B cell (primary cell): ENCODE measurements around the gene ADORA2B. TPM values are rescaled to one million over a fixed set of nuclear protein-coding genes. Genes with fewer than 3 reads are reported as not detected.

Experiments used
- ATAC-seq: fragments of 200-7000 bp; cut with Tn5 transposase; one replicate; pipeline ENCODE4 v1.10.0; 2021; ENCODE audit warnings: low read depth, mild to moderate bottlenecking, moderate number of reproducible peaks, moderate library complexity
- CTCF ChIA-PET: fragments of 350-600 bp; sonication (Branson Sonifier 250); formaldehyde crosslinking; loops from one replicate; lab custom pipeline; 2021; ENCODE audit warnings: antibody characterized with exemption, inconsistent platforms; lab: Charles Lee
- POLR2A ChIA-PET: fragments of 350-600 bp; sonication (Branson Sonifier 250); formaldehyde crosslinking; loops from one replicate; lab custom pipeline; 2021; ENCODE audit warnings: antibody characterized with exemption; lab: Charles Lee
- DNase-seq: peaks from one replicate; pipeline ENCODE4 v3.0.0; 2013
- H2AFZ ChIP-seq: 2 replicates; pipeline ENCODE4 v1.6.1; 2012; ENCODE audit warnings: mild to moderate bottlenecking, low read depth, low read length; ENCODE audit not compliant: insufficient read depth, poor library complexity, severe bottlenecking
- H3K27ac ChIP-seq, 2 donors: 1 replicate in 1 of 2; 2 replicates in 1 of 2; pipeline ENCODE4 v1.5.1; 2012 to 2013; ENCODE audit warnings: low read length in 2 of 2, mild to moderate bottlenecking in 2 of 2, moderate library complexity in 1 of 2
- H3K27me3 ChIP-seq, 4 experiments: fragments of 200-600 bp in 1 of 4; sonication (generic) in 1 of 4; replicated peaks in 1 of 4; 1 replicate in 2 of 4; 2 replicates in 2 of 4; pipeline versions ENCODE4 v1.6.1 to v1.7.0; 2013 to 2016; ENCODE audit warnings: low read length in 3 of 4, mild to moderate bottlenecking in 2 of 4, mixed read lengths in 1 of 4, moderate library complexity in 1 of 4; ENCODE audit not compliant: insufficient read depth in 4 of 4, control insufficient read depth in 3 of 4; ENCODE audit errors: control extremely low read depth in 1 of 4
- H3K36me3 ChIP-seq, 2 experiments: replicated peaks in 1 of 2; 1 replicate in 1 of 2; 2 replicates in 1 of 2; pipeline versions ENCODE4 v1.6.1 to v1.7.1; 2013; ENCODE audit warnings: low read length in 1 of 2; ENCODE audit not compliant: insufficient read depth in 2 of 2, control insufficient read depth in 1 of 2; ENCODE audit errors: control extremely low read depth in 1 of 2, extremely low read depth in 1 of 2
- H3K4me1 ChIP-seq, 2 donors: fragments of 200-600 bp in 1 of 2; sonication (generic) in 1 of 2; 1 replicate in 1 of 2; 2 replicates in 1 of 2; pipeline versions ENCODE4 v1.5.1 to v1.6.1; 2013 to 2017; ENCODE audit warnings: low read length in 2 of 2; ENCODE audit not compliant: control insufficient read depth in 2 of 2, insufficient read depth in 2 of 2
- H3K4me2 ChIP-seq: replicated peaks from 2 replicates; pipeline ENCODE3; 2012; ENCODE audit warnings: mild to moderate bottlenecking, low read depth, low read length; ENCODE audit not compliant: poor library complexity, severe bottlenecking
- H3K4me3 ChIP-seq, 5 experiments: fragments of 200-600 bp in 1 of 5; sonication (generic) in 1 of 5; 1 replicate in 3 of 5; 2 replicates in 2 of 5; pipeline versions ENCODE4 v1.5.1 to v1.7.0; 2011 to 2016; ENCODE audit warnings: low read length in 4 of 5, mild to moderate bottlenecking in 4 of 5, low read depth in 2 of 5, control low read depth in 1 of 5, moderate library complexity in 1 of 5; ENCODE audit not compliant: insufficient read depth in 1 of 5; ENCODE audit errors: control extremely low read depth in 1 of 5, extremely low read depth in 1 of 5
- H3K79me2 ChIP-seq: fragments of 200-600 bp; sonication (generic); one replicate; pipeline ENCODE4 v1.6.0; 2016; ENCODE audit warnings: low read length; ENCODE audit not compliant: control insufficient read depth, insufficient read depth
- H3K9ac ChIP-seq: fragments of 200-600 bp; sonication (generic); 2 replicates; pipeline ENCODE4 v1.6.1; 2017; ENCODE audit warnings: mild to moderate bottlenecking, low read length, moderate library complexity
- H3K9me3 ChIP-seq, 3 donors: one replicate each; pipeline versions ENCODE4 v1.6.1 to v1.7.1; 2013; ENCODE audit warnings: low read length in 2 of 3; ENCODE audit not compliant: control insufficient read depth in 2 of 3, insufficient read depth in 1 of 3; ENCODE audit errors: control extremely low read depth in 1 of 3
- H4K20me1 ChIP-seq: 2 replicates; pipeline ENCODE4 v1.6.0; 2012; ENCODE audit warnings: mild to moderate bottlenecking, low read length; ENCODE audit not compliant: insufficient read depth, control insufficient read depth, poor library complexity, severe bottlenecking
- H3K27ac Mint-ChIP-seq: one replicate; pipeline ENCODE4 v1.8.0; 2021; ENCODE audit warnings: mixed read lengths
- H3K27me3 Mint-ChIP-seq: one replicate; pipeline ENCODE4 v1.8.0; 2021; ENCODE audit warnings: mixed read lengths
- H3K4me1 Mint-ChIP-seq: one replicate; pipeline ENCODE4 v1.8.0; 2021; ENCODE audit warnings: mixed read lengths
- H3K4me3 Mint-ChIP-seq: one replicate; pipeline ENCODE4 v1.8.0; 2021; ENCODE audit warnings: mixed read lengths
- H3K9me3 Mint-ChIP-seq: one replicate; pipeline ENCODE4 v1.8.0; 2022; ENCODE audit warnings: mixed read lengths; ENCODE audit not compliant: insufficient read depth
- EZH2 ChIP-seq: IDR thresholded peaks from 2 replicates; pipeline ENCODE4 v1.6.1; 2012; ENCODE audit warnings: borderline replicate concordance, low read depth, mild to moderate bottlenecking, moderate library complexity, low read length; ENCODE audit not compliant: insufficient read depth, poor library complexity, severe bottlenecking
- WGBS: methylation state at CpG from one replicate; pipeline ENCODE4 v1.1.5; 2013; ENCODE audit warnings: missing lambda C conversion rate; ENCODE audit not compliant: insufficient coverage; 5-methylcytosine and 5-hydroxymethylcytosine counted together
- intact Hi-C: fragments of 100-400 bp; cut with micrococcal nuclease; formaldehyde crosslinking; loops from one replicate; pipeline ENCODE4 v1.10.0; 2022
- polyA plus RNA-seq: library from polyadenylated mRNA; depleted of rRNA; stranded (reverse); fragments of >200 nt; gene quantifications from 2 replicates; pipeline ENCODE4 v1.2.3, GENCODE V29; 2012
- total RNA-seq, 2 donors: library from RNA; stranded (reverse); fragments of 120-200 nt in 1 of 2; gene quantifications; 1 replicate in 1 of 2; 2 replicates in 1 of 2; pipeline versions ENCODE4 v1.2.3 to v1.2.4, GENCODE V29; 2013 to 2022
- TF ChIP-seq, protein P1 (sequence below): fragments of 200-600 bp; IDR thresholded peaks from one replicate; pipeline ENCODE4 v1.8.0; 2022; ENCODE audit warnings: antibody characterized with exemption, mild to moderate bottlenecking

Gene ADORA2B
- total and polyA plus RNA-seq, 2 donors (not counting 1 experiment from before 2014, with no cell fraction given) = not detected

DNA sequence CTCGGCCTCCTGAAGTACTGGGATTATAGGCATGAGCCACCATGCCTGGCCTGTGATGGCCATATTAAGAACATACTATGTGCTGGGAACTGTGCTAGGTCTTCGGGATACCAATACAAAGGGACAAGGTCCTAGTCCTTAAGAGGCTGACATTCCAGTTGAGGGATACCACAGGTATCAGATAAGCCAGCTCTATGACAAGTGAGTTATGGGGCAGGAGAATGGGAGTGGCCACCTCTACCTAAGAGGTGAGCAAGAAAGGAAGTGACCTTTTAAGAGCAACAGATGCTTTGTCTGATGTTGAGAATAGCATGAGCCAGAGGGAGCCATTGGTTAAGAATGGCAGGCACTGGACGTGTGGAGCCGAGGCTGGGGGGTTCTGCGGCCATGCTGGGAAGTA, 27.0 kb downstream of the ADORA2B start:
- DNase-seq (no peak), ATAC-seq (no peak)
- H3K4me3 Mint-ChIP-seq = no peak overlapping the region
- Histone ChIP-seq H3K27me3 (peaks cover 0 to 5% (median under 1%) of the 10 kb centered on the region in 4 experiments), H3K27ac (no peak overlapping the region), H4K20me1 (no peaks in the 10 kb centered on the region), H2AFZ (no peak overlapping the region), H3K9me3 (peaks cover 0 to 1% (median 0%) of the 10 kb centered on the region in 3 donors), H3K4me1 (no peaks in the 10 kb centered on the region), H3K4me3 (no peak overlapping the region), H3K79me2 (no peaks in the 10 kb centered on the region), H3K36me3 (peaks cover 0 to 3% of the 10 kb centered on the region in 2 experiments), H3K9ac (no peak overlapping the region), H3K4me2 (no peak overlapping the region)
- ChIA-PET POLR2A (no interaction called here), CTCF (no interaction called here)
- H3K27me3 Mint-ChIP-seq = peaks cover 21% of the 10 kb centered on the region
- no peaks in the 10 kb centered on the region for H3K4me1 Mint-ChIP-seq
- TF ChIP-seq, protein P1, sequence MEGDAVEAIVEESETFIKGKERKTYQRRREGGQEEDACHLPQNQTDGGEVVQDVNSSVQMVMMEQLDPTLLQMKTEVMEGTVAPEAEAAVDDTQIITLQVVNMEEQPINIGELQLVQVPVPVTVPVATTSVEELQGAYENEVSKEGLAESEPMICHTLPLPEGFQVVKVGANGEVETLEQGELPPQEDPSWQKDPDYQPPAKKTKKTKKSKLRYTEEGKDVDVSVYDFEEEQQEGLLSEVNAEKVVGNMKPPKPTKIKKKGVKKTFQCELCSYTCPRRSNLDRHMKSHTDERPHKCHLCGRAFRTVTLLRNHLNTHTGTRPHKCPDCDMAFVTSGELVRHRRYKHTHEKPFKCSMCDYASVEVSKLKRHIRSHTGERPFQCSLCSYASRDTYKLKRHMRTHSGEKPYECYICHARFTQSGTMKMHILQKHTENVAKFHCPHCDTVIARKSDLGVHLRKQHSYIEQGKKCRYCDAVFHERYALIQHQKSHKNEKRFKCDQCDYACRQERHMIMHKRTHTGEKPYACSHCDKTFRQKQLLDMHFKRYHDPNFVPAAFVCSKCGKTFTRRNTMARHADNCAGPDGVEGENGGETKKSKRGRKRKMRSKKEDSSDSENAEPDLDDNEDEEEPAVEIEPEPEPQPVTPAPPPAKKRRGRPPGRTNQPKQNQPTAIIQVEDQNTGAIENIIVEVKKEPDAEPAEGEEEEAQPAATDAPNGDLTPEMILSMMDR = no peak
- no peak for TF ChIP-seq EZH2
- whole genome bisulfite sequencing = 100% methylated on average over 4 of the region's 5 CpGs
- intact Hi-C loops = no loop called here
- H3K9me3 Mint-ChIP-seq = no peaks in the 10 kb centered on the region
- H3K27ac Mint-ChIP-seq = no peak overlapping the region

DNA sequence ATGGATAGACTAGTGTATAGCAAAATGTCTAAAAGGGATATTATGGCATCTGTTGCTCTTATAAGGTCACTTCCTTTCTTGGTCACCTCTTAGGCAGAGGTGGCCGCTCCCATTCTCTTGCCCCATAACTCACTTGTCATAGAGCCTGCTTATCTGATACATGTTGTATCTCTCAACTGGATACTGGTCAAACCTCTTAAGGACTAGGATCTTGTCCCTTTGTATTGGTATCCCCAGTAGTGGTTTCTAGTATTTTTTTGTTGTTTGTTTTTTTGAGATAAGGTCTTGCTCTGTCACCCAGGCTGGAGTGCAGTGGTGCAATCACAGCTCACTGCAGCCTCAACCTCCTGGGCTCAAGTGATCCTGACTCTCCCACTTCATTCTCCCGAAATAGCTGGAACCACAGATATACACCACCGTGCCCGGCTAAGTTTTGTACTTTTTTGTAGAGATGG, 27.6 kb downstream of the ADORA2B start:
- Histone ChIP-seq H3K9ac (no peak overlapping the region), H3K27me3 (no peaks in the 10 kb centered on the region), H3K4me1 (no peaks in the 10 kb centered on the region), H3K9me3 (no peaks in the 10 kb centered on the region), H3K4me3 (no peak overlapping the region), H2AFZ (no peak overlapping the region), H3K79me2 (no peaks in the 10 kb centered on the region), H4K20me1 (no peaks in the 10 kb centered on the region), H3K27ac (no peak overlapping the region), H3K4me2 (no peak overlapping the region), H3K36me3 (peaks cover 3 to 4% of the 10 kb centered on the region in 2 experiments)
- ChIA-PET POLR2A (no interaction called here), CTCF (no interaction called here)
- 100% methylated on average over 1 of the region's 4 CpGs for WGBS
- Mint-ChIP-seq H3K4me3 (no peak overlapping the region), H3K27ac (no peak overlapping the region), H3K4me1 (no peaks in the 10 kb centered on the region), H3K9me3 (no peaks in the 10 kb centered on the region), H3K27me3 (peaks cover 19% of the 10 kb centered on the region)
- ATAC-seq (no peak), DNase-seq (no peak)
- TF ChIP-seq EZH2 = no peak
- TF ChIP-seq, protein P1 = no peak
- intact Hi-C loops = no loop called here
